K562 (cell line): ENCODE measurements around the gene HSPA1B. TPM values are rescaled to one million over a fixed set of nuclear protein-coding genes. Genes with fewer than 3 reads are reported as not detected.

ENCODE experiments used
- ARID3A ChIP-seq: IDR thresholded peaks from 2 replicates; pipeline ENCODE4 v1.6.1; 2012; ENCODE audit warnings: low read depth, low read length, improper control_type of control experiment, borderline replicate concordance
- CLOCK ChIP-seq: fragments of 250-450 bp; sonication (Bioruptor Pico); IDR thresholded peaks from 2 replicates; pipeline ENCODE4 v1.4.0; 2020; ENCODE audit warnings: mild to moderate bottlenecking, moderate library complexity, borderline replicate concordance
- EHMT2 ChIP-seq: fragments of 450-650 bp; IDR thresholded peaks from 2 replicates; pipeline ENCODE4 v1.6.1; 2018; ENCODE audit warnings: antibody characterized with exemption
- ELF2 ChIP-seq: fragments of 250-450 bp; sonication (Bioruptor Pico); IDR thresholded peaks from 2 replicates; pipeline ENCODE4 v1.5.0; 2021; ENCODE audit warnings: mild to moderate bottlenecking
- FOXK1 ChIP-seq: sonication (generic); formaldehyde crosslinking; IDR thresholded peaks from 2 replicates; pipeline ENCODE4 v1.8.0; 2022; ENCODE audit warnings: missing genetic modification reagents, mild to moderate bottlenecking, borderline replicate concordance
- HDAC1 ChIP-seq, 2 experiments: fragments of 450-650 bp; IDR thresholded peaks; 2 replicates each; pipeline ENCODE4 v1.6.1; 2016 to 2017; ENCODE audit warnings: inconsistent platforms in 1 of 2, mild to moderate bottlenecking in 1 of 2, moderate library complexity in 1 of 2
- HOXB6 ChIP-seq: fragments of 250-450 bp; sonication (Bioruptor Pico); IDR thresholded peaks from 2 replicates; pipeline ENCODE4 v1.5.1; 2022; ENCODE audit warnings: mild to moderate bottlenecking, borderline replicate concordance
- NFRKB ChIP-seq: fragments of 450-650 bp; IDR thresholded peaks from 2 replicates; pipeline ENCODE4 v1.6.1; 2016; ENCODE audit warnings: low read depth
- POLR2A ChIP-seq: fragments of 450-650 bp; conservative IDR thresholded peaks from 2 replicates; pipeline ENCODE4 v1.6.1; 2016
- POLR2B ChIP-seq: fragments of 450-650 bp; IDR thresholded peaks from 2 replicates; pipeline ENCODE4 v1.6.1; 2018; ENCODE audit warnings: low read depth; ENCODE audit not compliant: partially characterized antibody
- PRMT5 ChIP-seq: sonication (generic); formaldehyde crosslinking; IDR thresholded peaks from 2 replicates; pipeline ENCODE4 v1.5.0; 2020; ENCODE audit warnings: missing genetic modification reagents
- PURB ChIP-seq: sonication (generic); formaldehyde crosslinking; IDR thresholded peaks from 2 replicates; pipeline ENCODE4 v1.9.0; 2021; ENCODE audit warnings: low read depth, mild to moderate bottlenecking, missing genetic modification reagents
- RB1 ChIP-seq: fragments of 450-650 bp; IDR thresholded peaks from 2 replicates; pipeline ENCODE4 v1.6.1; 2017; ENCODE audit warnings: low read depth, mild to moderate bottlenecking
- RBM39 ChIP-seq: fragments of 200-400 bp; formaldehyde crosslinking; optimal IDR thresholded peaks from 2 replicates; pipeline ENCODE3; 2018; ENCODE audit warnings: low read depth, low read length
- SAFB ChIP-seq: fragments of 200-400 bp; formaldehyde crosslinking; IDR thresholded peaks from 2 replicates; pipeline ENCODE4 v1.6.1; 2017; ENCODE audit warnings: low read depth, low read length, borderline replicate concordance
- SIX5 ChIP-seq, 2 experiments: IDR thresholded peaks; 2 replicates each; pipeline ENCODE4 v1.6.1; 2011; ENCODE audit warnings: low read length in 2 of 2, borderline replicate concordance in 1 of 2, low read depth in 1 of 2, mild to moderate bottlenecking in 1 of 2, moderate library complexity in 1 of 2; ENCODE audit not compliant: insufficient read depth in 1 of 2
- VEZF1 ChIP-seq: fragments of 200-800 bp; sonication (Bioruptor generic); IDR thresholded peaks from 2 replicates; pipeline ENCODE4 v1.6.1; 2017; ENCODE audit warnings: missing genetic modification characterization, missing compliant biosample characterization
- YBX1 ChIP-seq: fragments of 450-650 bp; IDR thresholded peaks from 2 replicates; pipeline ENCODE4 v1.7.1; 2016; ENCODE audit warnings: mild to moderate bottlenecking
- ZFX ChIP-seq: sonication (generic); formaldehyde crosslinking; IDR thresholded peaks from 2 replicates; pipeline ENCODE4 v1.8.0; 2022; ENCODE audit warnings: mild to moderate bottlenecking, missing genetic modification reagents, moderate library complexity
- polyA plus RNA-seq, 8 experiments: library from polyadenylated mRNA; depleted of rRNA in 4 of 8; stranded (reverse) in 5 of 8; unstranded in 3 of 8; fragments of >200 nt; fragmentation: Nextera tagmentation in 2 of 8; fragmentation: Illumina TruSeq in 1 of 8; extraction: Ambion mirVana in 2 of 8; extraction: Trizol in 1 of 8; gene quantifications; 2 replicates each; pipeline versions ENCODE4 v1.2.1 to v1.2.3, GENCODE V29; 2011 to 2014; ENCODE audit warnings: inconsistent platforms in 1 of 8, missing spikeins in 1 of 8
- total RNA-seq, 7 experiments: library from RNA; depleted of rRNA in 6 of 7; stranded (reverse); fragments of >200 nt in 6 of 7; fragmentation: Illumina TruSeq in 2 of 7; extraction: Trizol in 2 of 7; gene quantifications; 2 replicates each; pipeline versions ENCODE4 v1.2.1 to v1.2.3, GENCODE V29; 2011 to 2021; ENCODE audit warnings: low replicate concordance in 1 of 7

Gene HSPA1B
- total and polyA plus RNA-seq, 9 of the 15 experiments (the other 6 are each of a cell fraction or from before 2014, with no cell fraction given) = 0.27 to 227 (median 51.2) TPM

- TF ChIP-seq EHMT2 (0 out of 2 replicates have a peak, but pooled peaks have one; percentile 48), YBX1 (no peak), ZFX (CRISPR knock-in tag) (no peak), RBM39 (no peak), NFRKB (no peak), HOXB6 (no peak), VEZF1 (CRISPR knock-in tag) (no peak), FOXK1 (CRISPR knock-in tag) (peak; percentile 63; the same call in 1 of the 2 replicates), CLOCK (CRISPR knock-in tag) (no peak), ARID3A (no peak), SIX5 (IDR thresholded peaks at IDR 0.05; ENCODE audit: borderline replicate concordance in 1 of 2, insufficient read depth in 1 of 2, low read depth in 1 of 2, low read length in 2 of 2) (no peak), ELF2 (peak; percentile 73), POLR2B (no peak), PURB (CRISPR knock-in tag) (no peak), HDAC1 (IDR thresholded peaks at IDR 0.05) (peak in 1 of 2 experiments; percentile 12; a peak in 2 of 4 replicates), POLR2A (no peak), PRMT5 (no peak), SAFB (no peak), RB1 (no peak)
Measured at GRCh38 chr6:31831350-31832215, 4.0 kb downstream of the HSPA1B start (continued).
